ENCODE measurements around the gene OR10H3.

OR10H3 gene

DNA sequence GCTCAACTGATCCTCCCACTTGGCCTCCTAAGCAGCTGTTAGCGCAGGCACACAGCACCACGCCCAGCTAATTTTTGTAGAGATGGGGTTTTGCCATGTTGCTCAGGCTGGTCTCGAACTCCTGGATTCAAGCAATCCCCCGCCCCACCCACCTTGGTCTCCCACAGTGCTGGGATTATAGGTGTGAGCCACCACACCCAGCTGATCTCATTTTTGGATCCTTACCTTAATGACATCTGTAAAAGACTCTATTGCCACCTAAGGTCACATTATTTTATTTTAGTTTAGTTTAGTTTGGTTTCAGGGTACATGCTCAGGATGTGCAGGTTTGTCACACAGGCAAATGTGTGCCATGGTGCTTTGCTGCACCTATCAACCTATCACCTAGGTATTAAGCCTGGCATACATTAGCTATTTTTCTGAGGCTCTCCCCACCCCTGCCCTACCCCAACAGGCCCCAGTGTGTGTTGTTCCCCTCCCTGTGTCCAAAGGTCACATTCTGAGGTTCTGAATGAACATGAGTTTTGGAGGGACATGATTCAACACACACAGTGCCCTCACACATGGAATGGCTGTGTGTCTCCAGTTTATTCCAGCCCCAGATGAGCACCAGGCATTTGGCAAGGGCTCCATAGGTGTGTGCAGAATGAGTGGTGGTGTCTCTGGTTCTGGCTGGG lies 50.9 kb downstream of the OR10H3 start:
- TF ChIP-seq, protein P1, sequence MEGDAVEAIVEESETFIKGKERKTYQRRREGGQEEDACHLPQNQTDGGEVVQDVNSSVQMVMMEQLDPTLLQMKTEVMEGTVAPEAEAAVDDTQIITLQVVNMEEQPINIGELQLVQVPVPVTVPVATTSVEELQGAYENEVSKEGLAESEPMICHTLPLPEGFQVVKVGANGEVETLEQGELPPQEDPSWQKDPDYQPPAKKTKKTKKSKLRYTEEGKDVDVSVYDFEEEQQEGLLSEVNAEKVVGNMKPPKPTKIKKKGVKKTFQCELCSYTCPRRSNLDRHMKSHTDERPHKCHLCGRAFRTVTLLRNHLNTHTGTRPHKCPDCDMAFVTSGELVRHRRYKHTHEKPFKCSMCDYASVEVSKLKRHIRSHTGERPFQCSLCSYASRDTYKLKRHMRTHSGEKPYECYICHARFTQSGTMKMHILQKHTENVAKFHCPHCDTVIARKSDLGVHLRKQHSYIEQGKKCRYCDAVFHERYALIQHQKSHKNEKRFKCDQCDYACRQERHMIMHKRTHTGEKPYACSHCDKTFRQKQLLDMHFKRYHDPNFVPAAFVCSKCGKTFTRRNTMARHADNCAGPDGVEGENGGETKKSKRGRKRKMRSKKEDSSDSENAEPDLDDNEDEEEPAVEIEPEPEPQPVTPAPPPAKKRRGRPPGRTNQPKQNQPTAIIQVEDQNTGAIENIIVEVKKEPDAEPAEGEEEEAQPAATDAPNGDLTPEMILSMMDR (IDR thresholded peaks at IDR 0.05; ENCODE audit: extremely low read depth, missing control alignments), result no peak

DNA sequence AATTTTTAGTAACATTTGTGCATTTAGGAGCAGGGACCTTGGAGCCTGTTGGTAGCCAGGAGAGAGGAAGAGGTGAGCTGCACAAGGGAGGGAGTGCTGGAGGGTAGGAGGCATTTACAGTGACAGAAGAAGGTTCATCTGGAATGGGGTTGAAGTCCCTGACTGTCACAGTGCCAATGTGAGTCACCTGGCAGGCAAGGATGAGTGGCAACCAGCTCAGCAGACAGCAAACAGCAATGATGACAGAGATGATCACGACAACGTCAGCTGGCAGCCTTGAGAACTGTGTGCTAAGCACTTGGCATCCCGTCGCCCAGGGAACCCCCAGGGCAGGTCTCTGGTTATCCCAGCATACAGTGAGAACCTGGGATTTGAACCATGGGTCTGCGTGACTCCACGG lies 52.3 kb downstream of the OR10H3 start:
- DNase-seq (ENCODE audit: low spot score), result no peak
- TF ChIP-seq, protein P1 (IDR thresholded peaks at IDR 0.05; ENCODE audit: extremely low read depth, missing control alignments), result no peak

More for the DNA sequence above, 50.9 kb downstream of the OR10H3 start:
- no peak for DNase-seq (ENCODE audit: low spot score)

Data from GM20000 (cell line).